Erythroblast (primary cell): ENCODE measurements around the gene CEP70.

Source experiments
- GATA1 ChIP-seq: IDR thresholded peaks from 2 replicates; pipeline ENCODE4 v1.6.1; 2011; ENCODE audit warnings: low read depth, mild to moderate bottlenecking, control low read depth, low read length, moderate library complexity
- POLR2A ChIP-seq: IDR thresholded peaks from 2 replicates; pipeline ENCODE4 v1.6.1; 2011; ENCODE audit warnings: mild to moderate bottlenecking, low read length

- TF ChIP-seq POLR2A (no peak), GATA1 (no peak)
Observed at GRCh38 chr3:138477801-138478200, 116.3 kb downstream of the CEP70 start.
